Lower lobe of right lung (tissue), 2 donors: ENCODE measurements around the gene NEK5. TPM values are rescaled to one million over a fixed set of nuclear protein-coding genes. Genes with fewer than 3 reads are reported as not detected.
"Not testable (repeated sequence)": the region's sequence is repeated elsewhere in the genome, so short reads cannot be mapped to it uniquely, and the experiment has no call there.

Source experiments
- ATAC-seq, 2 donors: fragments of 200-7000 bp; cut with Tn5 transposase; one replicate each; pipeline ENCODE4 v1.9.1; 2020 to 2022; ENCODE audit warnings: mild to moderate bottlenecking in 2 of 2, moderate library complexity in 2 of 2
- DNase-seq: peaks from one replicate; pipeline ENCODE4 v3.0.0-alpha.2; 2020
- H3K27ac ChIP-seq: fragments of 200-600 bp; one replicate; pipeline ENCODE4 v1.8.0; 2022
- H3K27me3 ChIP-seq: fragments of 200-600 bp; one replicate; pipeline ENCODE4 v1.8.0; 2022; ENCODE audit warnings: low read depth
- H3K36me3 ChIP-seq: fragments of 200-600 bp; one replicate; pipeline ENCODE4 v1.8.0; 2022; ENCODE audit warnings: mild to moderate bottlenecking
- H3K4me1 ChIP-seq: fragments of 200-600 bp; one replicate; pipeline ENCODE4 v1.8.0; 2022
- H3K4me3 ChIP-seq: fragments of 200-600 bp; one replicate; pipeline ENCODE4 v1.8.0; 2022; ENCODE audit warnings: mild to moderate bottlenecking
- H3K9me3 ChIP-seq: fragments of 200-600 bp; one replicate; pipeline ENCODE4 v1.8.0; 2022
- CTCF ChIP-seq: fragments of 200-600 bp; IDR thresholded peaks from one replicate; pipeline ENCODE4 v1.8.0; 2022; ENCODE audit warnings: antibody characterized with exemption, mild to moderate bottlenecking
- intact Hi-C: fragments of 100-400 bp; cut with DNase I; formaldehyde crosslinking; loops from one replicate; pipeline ENCODE4 v1.11.0; 2022
- total RNA-seq: library from RNA; stranded (reverse); fragmentation: NEBNext Ultra II Directional; extraction: Animal tissue kit (Norgen Biotek cat#: 25700); gene quantifications from one replicate; pipeline ENCODE4 v1.2.1, GENCODE V29; 2021
- donor health status: DM: no; HTN: yes; CAD: no; lungs with severe emphysema.

NEK5 gene
- total RNA-seq, 1 donor from 2014 or later = 4.1 TPM

GRCh38 chr13:52097197-52097596, 31.7 kb downstream of the NEK5 start:
- DNase-seq (no peak), ATAC-seq (no peak)
- Histone ChIP-seq H3K27me3 (no peaks in the 10 kb centered on the region), H3K4me3 (no peak overlapping the region), H3K9me3 (no peaks in the 10 kb centered on the region), H3K36me3 (no peaks in the 10 kb centered on the region), H3K27ac (no peak overlapping the region), H3K4me1 (no peaks in the 10 kb centered on the region)
- intact Hi-C loops = no loop called here
- no peak for TF ChIP-seq CTCF

- H3K4me3 ChIP-seq = no peak overlapping the region
- ATAC-seq (no peak), DNase-seq (no peak)
- intact Hi-C loops = no loop called here
- H3K36me3 ChIP-seq = no peaks in the 10 kb centered on the region
- H3K9me3 ChIP-seq = no peaks in the 10 kb centered on the region
- no peak for TF ChIP-seq CTCF
- H3K27me3 ChIP-seq = no peaks in the 10 kb centered on the region
- H3K27ac ChIP-seq = no peak overlapping the region
- no peaks in the 10 kb centered on the region for H3K4me1 ChIP-seq
Measured at GRCh38 chr13:52096748-52097147, 32.1 kb downstream of the NEK5 start.

GRCh38 chr13:52096062-52096461, 32.8 kb downstream of the NEK5 start:
- ATAC-seq = no peak
- Histone ChIP-seq H3K4me1 (no peaks in the 10 kb centered on the region), H3K4me3 (no peak overlapping the region), H3K27me3 (no peaks in the 10 kb centered on the region), H3K36me3 (no peaks in the 10 kb centered on the region), H3K9me3 (no peaks in the 10 kb centered on the region), H3K27ac (no peak overlapping the region)
- TF ChIP-seq CTCF = no peak
- DNase-seq = no peak
- intact Hi-C loops = no loop called here

GRCh38 chr13:52092087-52092486, 36.8 kb downstream of the NEK5 start:
- TF ChIP-seq CTCF = no peak
- Histone ChIP-seq H3K27ac (no peak overlapping the region), H3K27me3 (no peaks in the 10 kb centered on the region), H3K4me3 (no peak overlapping the region), H3K4me1 (no peaks in the 10 kb centered on the region), H3K9me3 (no peaks in the 10 kb centered on the region), H3K36me3 (no peaks in the 10 kb centered on the region)
- ATAC-seq = no peak
- no peak for DNase-seq
- intact Hi-C loops = no loop called here

GRCh38 chr13:52091473-52091872, 37.4 kb downstream of the NEK5 start:
- no peak for TF ChIP-seq CTCF
- Histone ChIP-seq H3K9me3 (no peaks in the 10 kb centered on the region), H3K36me3 (no peaks in the 10 kb centered on the region), H3K27ac (no peak overlapping the region), H3K4me1 (no peaks in the 10 kb centered on the region), H3K27me3 (no peaks in the 10 kb centered on the region), H3K4me3 (no peak overlapping the region)
- no peak for ATAC-seq
- intact Hi-C loops = no loop called here
- no peak for DNase-seq

- H3K9me3 ChIP-seq = no peaks in the 10 kb centered on the region
- no peak for TF ChIP-seq CTCF
- no peaks in the 10 kb centered on the region for H3K36me3 ChIP-seq
- intact Hi-C loops = no loop called here
- DNase-seq (no peak), ATAC-seq (no peak)
- no peak overlapping the region for H3K27ac ChIP-seq
- H3K4me3 ChIP-seq = no peak overlapping the region
- H3K27me3 ChIP-seq = no peaks in the 10 kb centered on the region
- H3K4me1 ChIP-seq = no peaks in the 10 kb centered on the region
Measured at GRCh38 chr13:52085421-52085820, 43.5 kb downstream of the NEK5 start.

- H3K36me3 ChIP-seq, H3K27ac ChIP-seq, ATAC-seq, H3K4me1 ChIP-seq, H3K27me3 ChIP-seq, H3K9me3 ChIP-seq, intact Hi-C loops, H3K4me3 ChIP-seq, DNase-seq: not testable (repeated sequence)
Measured at GRCh38 chr13:52084981-52085380, 43.9 kb downstream of the NEK5 start.
